T-helper 17 cell (primary cell): ENCODE results near the gene IFIT1. TPM values are rescaled to one million over a fixed set of nuclear protein-coding genes. Genes with fewer than 3 reads are reported as not detected.
A peak's percentile ranks its signal among the peaks of the same experiment; 100 is the strongest.
"Not testable (repeated sequence)": the region's sequence is repeated elsewhere in the genome, so short reads cannot be mapped to it uniquely, and the experiment has no call there.

Source experiments
- ATAC-seq: fragments of 150-1000 bp; cut with Tn5 transposase; 2 replicates; pipeline ENCODE4 v1.10.0; 2021; ENCODE audit warnings: mild to moderate bottlenecking, moderate library complexity
- DNase-seq, 3 donors: peaks; one replicate each; pipeline versions ENCODE4 v3.0.0 to v3.0.0-alpha.2; 2020 to 2021
- H3K9me3 ChIP-seq: one replicate; pipeline ENCODE4 v1.7.0; 2013; ENCODE audit warnings: low read length, mild to moderate bottlenecking; ENCODE audit not compliant: control insufficient read depth, poor library complexity, severe bottlenecking
- H3K27ac Mint-ChIP-seq: one replicate; pipeline ENCODE4 v1.8.0; 2022; ENCODE audit warnings: mild to moderate bottlenecking, moderate library complexity, mixed read lengths
- H3K27me3 Mint-ChIP-seq: one replicate; pipeline ENCODE4 v1.8.0; 2022; ENCODE audit warnings: mixed read lengths
- H3K36me3 Mint-ChIP-seq: one replicate; pipeline ENCODE4 v1.8.0; 2022; ENCODE audit warnings: low read depth, mixed read lengths
- H3K4me1 Mint-ChIP-seq: one replicate; pipeline ENCODE4 v1.8.0; 2022; ENCODE audit warnings: mild to moderate bottlenecking, mixed read lengths
- H3K4me3 Mint-ChIP-seq: one replicate; pipeline ENCODE4 v1.8.0; 2022; ENCODE audit warnings: mild to moderate bottlenecking, moderate library complexity, mixed read lengths
- total RNA-seq, 4 donors: library from RNA in 2 of 4; stranded (reverse) in 2 of 4; gene quantifications; one replicate each; pipeline ENCODE4 v1.2.3 and lab custom pipeline; 2022 to 2026

IFIT1 gene
- total RNA-seq, 2 donors from 2014 or later = 1.9 to 3.8 TPM

DNA sequence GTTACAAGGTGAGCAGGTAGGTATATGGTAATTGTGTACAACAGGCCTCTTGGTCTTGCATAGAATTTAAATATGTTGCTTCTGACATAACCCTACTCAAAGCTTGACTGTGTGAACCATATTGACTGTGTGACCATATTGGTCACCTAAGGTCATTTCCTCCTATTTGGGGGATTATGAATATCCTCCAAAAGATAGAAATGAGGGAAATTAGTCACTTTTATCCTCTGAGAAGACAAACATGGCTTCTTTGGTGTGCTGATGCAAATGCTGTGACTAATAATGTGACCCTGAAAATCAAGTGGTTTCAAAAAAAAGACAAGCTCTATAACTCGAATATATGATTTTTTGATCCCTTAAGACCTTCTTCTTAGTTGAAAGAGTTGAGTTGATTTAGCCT is 49.9 kb downstream of the IFIT1 start:
- DNase-seq = no peak
- Mint-ChIP-seq H3K4me3 (no peak overlapping the region), H3K27me3 (peaks cover 37% of the 10 kb centered on the region), H3K27ac (no peak overlapping the region), H3K4me1 (no peaks in the 10 kb centered on the region), H3K36me3 (no peaks in the 10 kb centered on the region)
- ATAC-seq = no peak
- no peaks in the 10 kb centered on the region for H3K9me3 ChIP-seq

DNA sequence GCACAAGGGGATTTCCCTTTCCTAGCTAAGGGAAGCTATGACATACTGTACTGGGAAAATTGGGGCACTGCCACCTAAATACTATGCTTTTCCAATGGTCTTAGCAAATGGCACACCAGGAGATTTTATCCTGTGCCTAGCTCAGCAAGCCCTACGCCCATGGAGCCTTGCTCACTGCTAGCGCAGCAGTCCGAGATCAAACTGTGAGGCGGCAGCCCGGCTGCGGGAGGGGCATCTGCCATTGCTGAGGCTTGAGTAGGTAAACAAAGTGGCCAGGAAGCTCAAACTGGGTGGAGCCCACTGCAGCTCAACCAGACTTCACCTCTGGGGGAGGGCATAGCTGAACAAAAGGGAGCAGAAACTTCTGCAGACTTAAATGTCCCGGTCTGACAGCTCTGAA is 52.4 kb downstream of the IFIT1 start:
- not testable (repeated sequence) for H3K4me1 Mint-ChIP-seq, H3K9me3 ChIP-seq, H3K4me3 Mint-ChIP-seq, H3K27ac Mint-ChIP-seq, ATAC-seq, DNase-seq, H3K36me3 Mint-ChIP-seq
- peaks cover 19% of the 10 kb centered on the region for H3K27me3 Mint-ChIP-seq

DNA sequence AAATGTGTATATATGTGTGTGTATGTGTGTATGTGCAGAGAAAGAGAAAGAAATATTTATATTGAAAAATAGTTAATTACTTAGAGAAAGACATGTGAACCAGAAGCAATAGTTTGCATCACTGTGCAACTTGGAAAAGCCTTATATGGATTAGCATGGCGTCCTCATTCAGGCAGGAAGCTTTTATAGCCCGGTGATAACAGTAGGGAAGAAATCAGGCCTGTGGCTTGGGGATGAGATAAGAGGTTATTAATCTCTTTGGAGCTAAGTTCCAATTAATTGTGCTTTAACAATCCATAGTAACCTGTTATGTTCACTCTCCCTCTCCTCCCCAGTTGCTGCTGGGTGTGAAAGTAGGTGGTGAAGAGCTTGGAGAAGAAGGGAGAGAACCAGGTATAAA is 58.5 kb downstream of the IFIT1 start:
- H3K9me3 ChIP-seq = no peaks in the 10 kb centered on the region
- H3K36me3 Mint-ChIP-seq = no peaks in the 10 kb centered on the region
- H3K4me3 Mint-ChIP-seq = no peak overlapping the region
- H3K27ac Mint-ChIP-seq = no peak overlapping the region
- DNase-seq (no peak), ATAC-seq (no peak)
- H3K27me3 Mint-ChIP-seq = peaks cover 8% of the 10 kb centered on the region
- peaks cover 8% of the 10 kb centered on the region for H3K4me1 Mint-ChIP-seq

DNA sequence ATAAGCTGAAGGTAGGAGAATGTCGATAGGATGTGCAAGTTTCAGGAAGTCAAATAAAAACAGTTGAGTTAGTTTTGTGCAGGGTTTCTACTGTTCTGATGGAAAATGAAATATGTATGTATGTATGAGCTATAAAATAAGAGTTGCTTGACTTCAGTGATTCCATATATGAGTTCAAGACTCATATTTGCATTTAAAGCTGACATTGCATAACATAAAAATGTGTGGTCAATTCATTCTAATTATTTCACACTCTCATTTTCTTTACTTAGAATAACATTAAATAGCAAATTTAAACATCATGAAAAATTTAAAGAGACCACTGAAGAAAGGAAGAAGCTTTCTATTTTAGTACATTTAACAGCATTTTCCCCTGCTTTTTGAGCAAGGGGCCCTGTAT is 59.8 kb downstream of the IFIT1 start:
- no peaks in the 10 kb centered on the region for H3K9me3 ChIP-seq
- ATAC-seq (no peak), DNase-seq (no peak)
- Mint-ChIP-seq H3K4me3 (no peak overlapping the region), H3K36me3 (peaks cover 3% of the 10 kb centered on the region), H3K27me3 (peaks cover 11% of the 10 kb centered on the region), H3K4me1 (peaks cover 11% of the 10 kb centered on the region), H3K27ac (no peak overlapping the region)

DNA sequence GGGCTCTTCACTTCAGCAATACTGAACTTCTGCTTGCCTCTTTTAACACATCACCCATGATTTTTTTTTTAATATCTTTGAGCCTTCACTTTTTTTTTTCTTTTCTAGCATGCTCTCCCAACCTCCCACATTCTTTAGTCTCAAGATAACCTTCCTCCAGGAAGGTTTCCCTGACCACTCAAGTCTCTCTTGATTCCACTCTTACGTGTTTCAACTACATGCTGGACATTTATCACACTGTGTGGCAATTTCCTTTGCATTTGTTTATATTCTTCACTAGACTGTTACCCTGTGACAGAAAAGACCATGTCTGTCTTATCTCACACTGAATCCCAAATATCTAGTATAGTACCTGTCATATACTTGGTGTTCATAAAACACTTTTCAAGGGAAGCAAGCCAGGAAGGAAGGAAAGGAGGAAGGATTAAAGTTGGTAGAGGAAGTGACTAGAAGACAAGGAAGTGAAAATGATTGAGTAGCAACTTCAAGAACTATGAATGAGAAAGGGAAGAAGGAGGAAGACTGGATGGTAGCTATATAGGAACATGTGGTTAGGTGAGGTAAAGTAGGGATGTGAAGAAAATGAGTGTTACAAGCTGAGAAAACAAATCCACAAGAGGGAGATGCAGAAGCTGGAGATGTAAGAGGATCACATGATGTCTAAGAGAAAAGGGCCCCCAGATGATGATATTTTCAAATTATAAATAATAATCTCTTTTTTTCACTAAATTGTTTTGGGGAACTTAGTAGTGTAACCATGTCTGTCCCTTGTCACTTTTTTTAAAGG is 62.3 kb downstream of the IFIT1 start:
- ATAC-seq (no peak), DNase-seq (no peak)
- Mint-ChIP-seq H3K27ac (peak overlapping the region; percentile 0), H3K27me3 (peaks cover 26% of the 10 kb centered on the region), H3K4me3 (no peak overlapping the region), H3K4me1 (peaks cover 11% of the 10 kb centered on the region), H3K36me3 (peaks cover 3% of the 10 kb centered on the region)
- H3K9me3 ChIP-seq = no peaks in the 10 kb centered on the region

Other genes with a start within 250 kb of the IFIT1 start
- under 1 TPM in 1 of 2 donors, not detected in 1; 0.44 TPM for gene CH25H, start 185.3 kb upstream of the IFIT1 start, total RNA-seq
- gene LIPA, start 140.8 kb upstream of the IFIT1 start, total RNA-seq = 10 to 100 TPM; 24.7 to 33.8 TPM
- 10 to 100 TPM; 17.6 to 19.5 TPM for gene IFIT2, start 90.6 kb upstream of the IFIT1 start, total RNA-seq
- gene IFIT3, start 64.6 kb upstream of the IFIT1 start, total RNA-seq = 10 to 100 TPM in 1 of 2 donors, 1 to 10 TPM in 1; 5.4 to 10.3 TPM
- gene IFIT1B, start 14.6 kb upstream of the IFIT1 start, total RNA-seq = not detected
- 10 to 100 TPM; 12.7 to 15.2 TPM for gene IFIT5, start 21.9 kb downstream of the IFIT1 start, total RNA-seq
- not detected for gene SLC16A12, start 143.0 kb downstream of the IFIT1 start, total RNA-seq